Stimulated activated CD4-positive, alpha-beta T cell treated with anti-CD3 and anti-CD28 coated beads, Interleukin-4, amount 100 ng/mL, for 48 hours (primary cell): ENCODE data around the gene PHTF2.

Experiments used
- DNase-seq, 2 donors: peaks; one replicate each; pipeline ENCODE4 v3.0.0-alpha.2; 2020; ENCODE audit warnings: low read depth in 2 of 2

Gene PHTF2

GRCh38 chr7:77877791-77878190 is 79.2 kb downstream of the PHTF2 start:
- DNase-seq = no peak

- DNase-seq = no peak
Measured at GRCh38 chr7:77878500-77878899, 79.9 kb downstream of the PHTF2 start.

- DNase-seq = no peak
Measured at GRCh38 chr7:77879272-77879671, 80.7 kb downstream of the PHTF2 start.

- no peak for DNase-seq
Measured at GRCh38 chr7:77881871-77882270, 83.3 kb downstream of the PHTF2 start.

- no peak for DNase-seq
Measured at GRCh38 chr7:77885155-77885554, 86.6 kb downstream of the PHTF2 start.

GRCh38 chr7:77887567-77887966 is 89.0 kb downstream of the PHTF2 start:
- no peak for DNase-seq

- DNase-seq = no peak
Measured at GRCh38 chr7:77888998-77889397, 90.4 kb downstream of the PHTF2 start.

GRCh38 chr7:77893813-77894212 is 95.2 kb downstream of the PHTF2 start:
- no peak for DNase-seq

- DNase-seq = no peak
Measured at GRCh38 chr7:77894574-77895091, 96.1 kb downstream of the PHTF2 start.

GRCh38 chr7:77895905-77896304 is 97.3 kb downstream of the PHTF2 start:
- no peak for DNase-seq

GRCh38 chr7:77897004-77897547 is 98.5 kb downstream of the PHTF2 start:
- no peak for DNase-seq

- DNase-seq = no peak
Measured at GRCh38 chr7:77899516-77899915, 100.9 kb downstream of the PHTF2 start.

- no peak for DNase-seq
Measured at GRCh38 chr7:77903597-77903996, 105.0 kb downstream of the PHTF2 start.

- DNase-seq = no peak
Measured at GRCh38 chr7:77904252-77904651, 105.7 kb downstream of the PHTF2 start.

GRCh38 chr7:77907281-77907680 is 108.7 kb downstream of the PHTF2 start:
- DNase-seq = no peak

- DNase-seq = no peak
Measured at GRCh38 chr7:77908664-77909063, 110.1 kb downstream of the PHTF2 start.

- no peak for DNase-seq
Measured at GRCh38 chr7:77910124-77910523, 111.6 kb downstream of the PHTF2 start.

GRCh38 chr7:77912293-77912692 is 113.7 kb downstream of the PHTF2 start:
- DNase-seq = no peak

GRCh38 chr7:77913977-77914607 is 115.5 kb downstream of the PHTF2 start:
- DNase-seq = no peak

- DNase-seq = no peak
Measured at GRCh38 chr7:77917500-77918262, 119.1 kb downstream of the PHTF2 start.

- no peak for DNase-seq
Measured at GRCh38 chr7:77918676-77919075, 120.1 kb downstream of the PHTF2 start.

- DNase-seq = no peak
Measured at GRCh38 chr7:77923419-77923818, 124.8 kb downstream of the PHTF2 start.

- DNase-seq = no peak
Measured at GRCh38 chr7:77930496-77930895, 131.9 kb downstream of the PHTF2 start.
